Motor neuron (in vitro differentiated cells): ENCODE data around the gene NOD2. TPM values are rescaled to one million over a fixed set of nuclear protein-coding genes. Genes with fewer than 3 reads are reported as not detected.

Experiments
- ATAC-seq, 8 experiments: fragments of 200-7000 bp; cut with Tn5 transposase; replicated peaks in 6 of 8; 2 replicates each; pipeline ENCODE4 v1.8.0; 2021; ENCODE audit warnings: mild to moderate bottlenecking in 8 of 8, moderate library complexity in 8 of 8
- H3K27ac ChIP-seq, 2 donors: fragments of 250-450 bp; sonication (Bioruptor Pico); 2 replicates each; pipeline ENCODE4 v1.9.0; 2021; ENCODE audit warnings: antibody characterized with exemption in 2 of 2, mild to moderate bottlenecking in 2 of 2, moderate library complexity in 1 of 2
- H3K4me1 ChIP-seq, 2 donors: fragments of 250-450 bp; sonication (Bioruptor Pico); replicated peaks in 1 of 2; 2 replicates each; pipeline ENCODE4 v1.6.1; 2021; ENCODE audit warnings: antibody characterized with exemption in 2 of 2, mild to moderate bottlenecking in 2 of 2, moderate library complexity in 1 of 2
- H3K4me3 ChIP-seq, 5 donors: fragments of 250-450 bp; sonication (Bioruptor Pico); 2 replicates each; pipeline ENCODE4 v1.9.0; 2021; ENCODE audit warnings: antibody characterized with exemption in 5 of 5, mild to moderate bottlenecking in 5 of 5, moderate library complexity in 4 of 5
- WGBS, 10 experiments: fragments of 450-650 bp; shearing (Covaris generic); methylation state at CpG; one replicate each; pipeline ENCODE4 v1.0.0; 2022; 5-methylcytosine and 5-hydroxymethylcytosine counted together
- in situ Hi-C, 9 experiments: fragments of 400-800 bp; cut with MboI; loops; one replicate each; pipeline ENCODE4 v1.15.0; 2021; ENCODE audit warnings: low sequenced_read_pairs in 9 of 9, low pct_unique_long_range_greater_than_20kb in 2 of 9; ENCODE audit not compliant: unreplicated experiment in 9 of 9
- total RNA-seq, 8 experiments: library from RNA; unstranded; fragments of 300-600 nt; gene quantifications; 2 replicates each; pipeline versions ENCODE4 v1.2.3 to v1.2.4, GENCODE V29; 2022

Gene NOD2
- total RNA-seq, 8 experiments from 2014 or later, result 0.05 to 0.71 (median 0.25) TPM; not detected in 1

DNA sequence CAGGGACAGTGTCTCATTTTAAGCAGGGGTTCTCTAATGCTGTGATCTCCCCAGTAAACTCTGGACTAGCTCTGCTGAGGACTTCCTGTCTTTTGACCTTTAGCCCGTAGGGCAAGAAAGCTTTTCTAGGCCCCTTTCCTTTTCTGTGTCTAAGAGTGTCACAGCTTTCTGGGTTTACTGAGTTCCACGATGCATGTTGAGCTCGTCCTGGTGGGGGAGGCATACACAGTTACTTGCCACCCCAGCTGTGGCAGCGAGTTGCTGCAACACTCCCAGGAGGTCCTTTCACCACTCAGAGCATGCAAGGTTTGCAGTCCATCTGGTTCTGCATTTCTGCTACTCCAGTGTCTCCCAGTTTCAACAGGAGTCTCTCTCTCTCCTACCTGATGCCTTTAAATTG, 23.7 kb downstream of the NOD2 start:
- in situ Hi-C loops, result no loop called here

DNA sequence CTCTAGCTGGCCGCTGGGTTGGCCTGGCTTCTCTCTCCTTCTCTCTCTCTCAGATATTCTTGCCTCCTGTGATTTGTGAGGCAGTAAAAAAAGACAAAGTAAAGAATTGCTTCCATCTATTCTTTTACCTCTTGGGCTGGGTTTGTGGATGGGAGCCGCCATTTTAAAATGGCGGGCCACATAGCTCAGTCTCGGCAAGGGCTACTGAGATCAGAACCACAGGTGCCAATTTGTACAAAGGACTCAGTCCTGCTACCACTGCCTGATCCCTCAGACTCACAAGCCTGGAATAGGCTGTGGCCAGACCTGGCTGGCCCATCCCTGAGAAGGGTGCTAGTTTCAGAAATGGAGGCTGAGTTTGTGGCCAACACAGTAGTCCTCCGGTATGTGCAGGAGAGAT, 24.1 kb downstream of the NOD2 start:
- Histone ChIP-seq H3K4me1 (peaks cover 0 to 3% of the 10 kb centered on the region in 2 donors), H3K27ac (no peak overlapping the region), H3K4me3 (no peak overlapping the region)
- 70 to 100% (median 94%) methylated on average over 1 to 5 of the region's 5 CpGs; no CpG with 5 or more reads in 4 of the 10 experiments for WGBS, 10 experiments
- in situ Hi-C loops, result no loop called here
- no peak for ATAC-seq

More for the DNA sequence above, 23.7 kb downstream of the NOD2 start:
- ATAC-seq, result no peak
- 13 to 88% (median 77%) methylated on average over 1 to 4 of the region's 4 CpGs; no CpG with 5 or more reads in 4 of the 10 experiments for WGBS, 10 experiments
- H3K4me1 ChIP-seq, result peaks cover 0 to 3% of the 10 kb centered on the region in 2 donors
- H3K27ac ChIP-seq, result no peak overlapping the region
- H3K4me3 ChIP-seq, result no peak overlapping the region

DNA sequence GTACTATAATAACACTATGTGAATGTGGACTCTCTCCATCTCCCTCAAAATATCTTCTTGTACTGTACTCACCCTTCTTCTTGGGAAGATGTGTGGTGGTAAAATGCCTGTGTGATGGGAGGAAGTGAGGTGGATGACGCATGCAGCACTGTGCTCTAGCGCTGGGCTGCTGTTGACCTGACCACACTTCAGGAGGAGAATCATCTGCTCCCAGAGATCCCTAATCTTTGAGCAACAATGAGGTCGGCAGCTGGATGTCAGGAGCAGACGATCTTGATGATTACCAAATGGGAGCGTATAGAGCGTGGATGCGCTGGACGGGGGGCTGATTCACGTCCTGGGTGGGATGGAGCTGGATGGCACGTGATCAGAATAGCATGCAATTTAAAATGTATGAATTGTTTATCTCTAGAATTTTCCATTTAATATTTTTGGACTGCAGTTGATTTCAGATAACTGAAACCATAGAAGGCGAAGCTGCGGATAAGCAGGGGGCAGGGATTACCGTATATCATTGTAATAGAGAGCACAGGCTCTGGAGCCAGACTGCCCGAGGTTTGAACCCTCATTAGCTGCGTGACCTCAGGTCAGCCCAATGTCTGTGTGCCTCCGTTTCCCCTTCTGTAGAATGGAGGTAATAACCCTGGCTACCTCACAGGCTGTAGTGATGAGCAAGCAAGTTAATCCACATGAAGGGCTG, 24.8 kb downstream of the NOD2 start:
- H3K4me3 ChIP-seq, result no peak overlapping the region
- peak in 4 of 8 experiments; percentile 28 to 71 (median 39) for ATAC-seq
- H3K4me1 ChIP-seq, result peaks cover 0 to 3% of the 10 kb centered on the region in 2 donors
- no peak overlapping the region for H3K27ac ChIP-seq
- in situ Hi-C loops, result no loop called here
- WGBS, 10 experiments, result 31 to 100% (median 80%) methylated on average over 1 to 14 of the region's 16 CpGs; no CpG with 5 or more reads in 4 of the 10 experiments

DNA sequence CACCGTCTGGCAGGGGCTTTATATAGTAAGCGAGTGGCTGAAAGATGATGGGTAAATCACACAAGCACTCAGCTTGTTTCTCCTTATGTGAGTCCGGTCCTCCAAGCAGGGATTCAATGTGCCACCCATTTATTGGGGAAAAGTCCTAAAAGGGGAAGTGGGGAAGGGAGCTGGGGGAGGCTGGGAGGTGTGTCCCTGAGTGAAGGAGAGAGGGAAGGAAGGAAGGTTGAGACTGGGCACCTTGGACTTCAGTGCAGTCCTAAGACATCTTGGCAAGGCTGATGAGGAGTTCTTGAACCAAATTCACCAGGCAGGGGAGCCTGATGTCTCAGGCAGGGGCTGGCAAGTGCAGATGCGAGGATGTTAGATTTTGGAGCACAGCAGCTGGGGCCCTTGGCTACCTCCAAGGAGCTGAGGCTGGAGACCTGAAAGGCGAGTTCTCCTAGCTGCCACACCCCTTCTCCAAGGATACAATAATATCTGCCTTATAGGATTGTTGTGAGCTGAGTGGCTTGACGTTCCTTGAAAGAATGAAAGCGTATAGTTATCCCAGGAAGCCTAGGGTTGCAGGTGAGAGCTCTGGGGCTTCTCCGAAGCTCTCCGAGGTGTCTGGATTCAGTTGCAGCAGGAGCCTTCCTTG, 25.5 kb downstream of the NOD2 start:
- no peak for ATAC-seq
- WGBS, 10 experiments, result 0 to 100% (median 50%) methylated on average over 1 to 4 of the region's 9 CpGs; no CpG with 5 or more reads in 5 of the 10 experiments
- Histone ChIP-seq H3K4me1 (peaks cover 0 to 3% of the 10 kb centered on the region in 2 donors), H3K27ac (no peak overlapping the region), H3K4me3 (no peak overlapping the region)
- in situ Hi-C loops, result no loop called here

DNA sequence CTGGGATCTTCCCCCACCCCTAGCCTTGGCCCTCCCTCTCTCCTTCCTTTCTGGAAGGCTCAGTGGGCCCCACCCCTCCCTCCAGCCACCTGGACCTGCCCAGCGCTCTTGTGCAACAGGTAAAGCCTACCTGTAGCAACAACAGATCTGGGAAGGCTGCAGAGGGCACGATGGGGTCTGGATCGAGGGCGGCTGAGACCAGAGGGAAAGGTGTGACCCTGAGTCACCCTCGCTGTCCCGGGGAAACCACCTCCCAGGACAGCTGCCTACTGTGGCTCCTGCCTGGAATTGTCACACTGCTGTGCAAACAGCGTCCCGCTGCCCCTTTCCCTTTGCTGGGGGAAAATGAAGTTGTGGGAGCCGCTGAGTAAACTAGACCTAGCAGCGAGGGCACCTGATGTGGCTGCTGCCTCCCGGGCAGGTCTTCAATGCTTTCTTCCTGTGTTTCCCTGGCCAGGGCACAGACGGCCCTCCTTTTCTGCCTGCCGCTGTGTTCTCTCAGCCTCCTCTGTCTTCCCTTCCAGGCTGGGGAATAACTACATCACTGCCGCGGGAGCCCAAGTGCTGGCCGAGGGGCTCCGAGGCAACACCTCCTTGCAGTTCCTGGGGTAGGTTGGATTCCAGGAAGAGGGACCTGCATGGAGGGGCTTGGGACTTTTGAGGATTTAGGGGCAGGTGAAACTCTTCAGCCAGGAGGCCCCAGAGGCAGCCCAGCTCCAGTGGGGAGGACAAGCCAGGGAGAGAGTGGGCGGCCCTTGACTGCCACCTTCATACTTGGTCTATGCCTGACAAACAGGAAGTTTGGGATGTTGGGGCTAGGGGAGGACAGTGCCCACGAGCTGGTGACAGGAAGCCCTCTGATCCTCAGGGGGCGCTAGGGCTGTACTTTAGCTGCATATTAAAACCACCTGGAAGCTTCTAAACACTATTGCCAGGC, 26.3 kb downstream of the NOD2 start:
- in situ Hi-C loops, result no loop called here
- peaks cover 0 to 3% of the 10 kb centered on the region in 2 donors for H3K4me1 ChIP-seq
- H3K27ac ChIP-seq, result no peak overlapping the region
- WGBS, 10 experiments, result 33 to 100% (median 90%) methylated on average over 1 to 8 of the region's 20 CpGs; no CpG with 5 or more reads in 5 of the 10 experiments
- no peak for ATAC-seq
- no peak overlapping the region for H3K4me3 ChIP-seq

DNA sequence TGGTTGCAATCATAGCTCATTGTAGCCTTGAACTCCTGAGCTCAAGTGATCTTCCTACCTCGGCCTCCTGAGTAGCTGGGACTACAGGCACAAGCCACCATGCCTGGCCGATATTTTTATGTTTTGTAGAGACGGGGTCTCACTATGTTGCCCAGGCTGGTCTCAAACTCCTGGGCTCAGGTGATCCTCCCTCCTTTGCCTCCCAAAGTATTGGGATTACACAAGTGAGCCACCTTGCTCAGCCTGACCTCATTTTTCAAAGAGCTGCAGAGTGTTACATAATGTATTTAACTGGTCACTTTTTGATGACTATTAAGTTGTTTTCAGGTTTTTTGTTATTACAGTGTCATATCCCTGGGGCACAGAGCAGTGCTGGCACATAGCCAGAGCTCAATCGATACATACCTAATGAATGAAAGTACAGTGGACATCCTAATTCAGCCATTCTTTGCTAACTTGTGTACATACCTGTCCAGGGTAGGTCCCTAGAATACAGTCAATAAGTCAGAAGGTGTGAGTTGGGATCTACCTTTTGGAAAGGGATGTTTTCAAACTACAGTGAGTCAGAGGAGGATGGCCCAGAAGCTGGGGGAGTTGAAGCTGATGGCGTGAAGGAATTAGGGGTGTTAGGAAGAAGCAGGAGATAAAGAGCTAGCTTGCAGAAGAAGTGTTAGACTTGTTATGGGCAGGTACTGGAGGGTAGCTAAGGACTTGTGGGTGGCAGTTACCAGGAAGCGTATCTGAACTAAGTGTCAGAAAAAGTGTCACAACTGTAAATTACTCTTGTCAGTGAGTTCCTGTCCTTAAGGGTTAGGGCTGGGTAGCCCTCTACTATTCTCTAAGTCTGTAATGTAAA, 28.4 kb downstream of the NOD2 start:
- Histone ChIP-seq H3K27ac (no peak overlapping the region), H3K4me1 (no peaks in the 10 kb centered on the region), H3K4me3 (no peak overlapping the region)
- ATAC-seq, result no peak
- WGBS, 10 experiments, result 55 to 96% (median 84%) methylated on average over 1 to 6 of the region's 6 CpGs
- in situ Hi-C loops, result no loop called here

DNA sequence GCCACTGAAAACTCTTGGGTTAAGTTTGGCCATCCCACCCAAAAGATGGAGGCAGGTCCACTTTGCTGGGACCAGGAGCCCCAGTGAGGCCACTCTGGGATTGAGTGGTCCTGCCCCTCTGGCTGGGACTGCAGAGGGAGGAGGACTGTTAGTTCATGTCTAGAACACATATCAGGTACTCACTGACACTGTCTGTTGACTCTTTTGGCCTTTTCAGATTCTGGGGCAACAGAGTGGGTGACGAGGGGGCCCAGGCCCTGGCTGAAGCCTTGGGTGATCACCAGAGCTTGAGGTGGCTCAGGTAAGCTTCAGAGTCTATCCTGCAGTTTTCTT, 29.0 kb downstream of the NOD2 start:
- H3K4me3 ChIP-seq, result no peak overlapping the region
- H3K27ac ChIP-seq, result no peak overlapping the region
- no peaks in the 10 kb centered on the region for H3K4me1 ChIP-seq
- in situ Hi-C loops, result no loop called here
- 33 to 71% (median 62%) methylated on average over 1 of the region's 1 CpG; no CpG with 5 or more reads in 6 of the 10 experiments for WGBS, 10 experiments
- ATAC-seq, result no peak

DNA sequence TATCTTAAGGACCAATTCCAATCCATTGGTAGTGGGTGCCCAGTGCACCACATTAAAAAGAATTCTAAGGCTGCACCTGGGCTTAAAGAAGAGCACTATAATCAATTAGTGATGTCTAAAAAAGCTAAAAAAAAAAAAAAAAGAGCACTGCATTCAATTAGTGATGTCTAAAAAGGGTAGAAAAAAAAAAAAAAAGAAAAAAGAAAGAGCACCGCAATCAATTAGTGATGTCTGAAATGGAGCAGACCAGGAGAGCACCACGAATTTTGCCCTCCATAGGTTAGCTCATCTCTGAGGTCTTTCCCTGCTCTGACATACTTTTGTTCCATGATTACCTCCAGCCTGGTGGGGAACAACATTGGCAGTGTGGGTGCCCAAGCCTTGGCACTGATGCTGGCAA, 29.6 kb downstream of the NOD2 start:
- Histone ChIP-seq H3K27ac (no peak overlapping the region), H3K4me3 (no peak overlapping the region), H3K4me1 (no peaks in the 10 kb centered on the region)
- no peak for ATAC-seq
- in situ Hi-C loops, result no loop called here
- 0 to 83% (median 55%) methylated on average over 1 to 2 of the region's 2 CpGs; no CpG with 5 or more reads in 2 of the 10 experiments for WGBS, 10 experiments

DNA sequence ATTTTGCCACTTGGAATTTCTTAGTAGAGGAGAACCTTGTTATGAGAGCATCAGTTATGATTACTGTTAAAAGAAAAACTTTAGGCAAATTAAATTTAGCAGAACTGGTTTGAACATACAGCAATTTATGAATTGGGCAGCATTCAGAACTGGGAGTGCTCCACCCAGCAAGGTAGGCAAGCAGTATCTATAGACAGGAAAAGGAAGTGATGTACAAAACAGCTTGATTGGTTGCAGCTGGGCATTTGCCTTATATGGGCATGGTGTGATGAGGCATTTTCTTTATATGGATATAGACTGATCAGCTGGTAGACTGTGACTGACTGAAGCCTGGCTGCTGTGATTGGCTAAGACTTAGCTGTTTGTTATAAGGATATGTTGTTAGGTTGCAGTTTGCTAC, 30.9 kb downstream of the NOD2 start:
- H3K4me3 ChIP-seq, result no peak overlapping the region
- H3K27ac ChIP-seq, result no peak overlapping the region
- in situ Hi-C loops, result no loop called here
- peak in 2 of 8 experiments; percentile 14 to 63 for ATAC-seq
- no peaks in the 10 kb centered on the region for H3K4me1 ChIP-seq

DNA sequence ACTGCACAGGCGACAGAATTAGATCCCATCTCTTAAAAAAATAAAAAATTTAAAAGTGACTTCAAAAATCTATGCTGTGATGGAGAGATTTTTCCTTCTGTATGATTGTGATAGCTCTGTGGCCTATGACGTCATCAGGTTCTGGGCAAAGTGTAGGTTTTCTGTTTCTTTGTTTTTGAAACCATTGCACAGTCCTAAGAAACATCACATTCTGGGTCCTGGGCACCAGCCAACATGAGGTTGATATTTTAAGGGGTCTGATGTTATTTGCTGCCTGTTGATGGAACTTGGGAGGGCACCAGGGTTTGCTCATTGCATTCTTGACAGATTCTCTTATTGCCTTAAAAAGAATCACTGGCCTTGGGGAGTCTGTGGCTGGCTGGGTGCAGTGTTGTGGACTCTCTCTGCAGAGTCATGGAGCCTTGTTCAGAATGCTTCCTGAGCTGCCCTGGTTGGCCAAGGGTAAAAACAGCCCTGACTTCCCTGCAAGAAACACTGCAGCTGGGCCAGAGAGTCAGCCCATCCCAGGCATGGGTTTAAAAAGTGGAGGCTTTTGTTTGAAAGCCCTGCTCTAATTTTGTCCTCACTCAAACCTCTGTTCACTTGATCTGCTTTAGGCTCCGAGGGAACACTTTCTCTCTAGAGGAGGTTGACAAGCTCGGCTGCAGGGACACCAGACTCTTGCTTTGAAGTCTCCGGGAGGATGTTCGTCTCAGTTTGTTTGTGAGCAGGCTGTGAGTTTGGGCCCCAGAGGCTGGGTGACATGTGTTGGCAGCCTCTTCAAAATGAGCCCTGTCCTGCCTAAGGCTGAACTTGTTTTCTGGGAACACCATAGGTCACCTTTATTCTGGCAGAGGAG, 38.0 kb downstream of the NOD2 start:
- in situ Hi-C loops, result no loop called here
- no peak overlapping the region for H3K4me3 ChIP-seq
- H3K4me1 ChIP-seq, result no peaks in the 10 kb centered on the region
- peak in 1 of 8 experiments; percentile 24 for ATAC-seq
- no peak overlapping the region for H3K27ac ChIP-seq
- 29 to 94% (median 71%) methylated on average over 1 to 4 of the region's 6 CpGs for WGBS, 10 experiments

DNA sequence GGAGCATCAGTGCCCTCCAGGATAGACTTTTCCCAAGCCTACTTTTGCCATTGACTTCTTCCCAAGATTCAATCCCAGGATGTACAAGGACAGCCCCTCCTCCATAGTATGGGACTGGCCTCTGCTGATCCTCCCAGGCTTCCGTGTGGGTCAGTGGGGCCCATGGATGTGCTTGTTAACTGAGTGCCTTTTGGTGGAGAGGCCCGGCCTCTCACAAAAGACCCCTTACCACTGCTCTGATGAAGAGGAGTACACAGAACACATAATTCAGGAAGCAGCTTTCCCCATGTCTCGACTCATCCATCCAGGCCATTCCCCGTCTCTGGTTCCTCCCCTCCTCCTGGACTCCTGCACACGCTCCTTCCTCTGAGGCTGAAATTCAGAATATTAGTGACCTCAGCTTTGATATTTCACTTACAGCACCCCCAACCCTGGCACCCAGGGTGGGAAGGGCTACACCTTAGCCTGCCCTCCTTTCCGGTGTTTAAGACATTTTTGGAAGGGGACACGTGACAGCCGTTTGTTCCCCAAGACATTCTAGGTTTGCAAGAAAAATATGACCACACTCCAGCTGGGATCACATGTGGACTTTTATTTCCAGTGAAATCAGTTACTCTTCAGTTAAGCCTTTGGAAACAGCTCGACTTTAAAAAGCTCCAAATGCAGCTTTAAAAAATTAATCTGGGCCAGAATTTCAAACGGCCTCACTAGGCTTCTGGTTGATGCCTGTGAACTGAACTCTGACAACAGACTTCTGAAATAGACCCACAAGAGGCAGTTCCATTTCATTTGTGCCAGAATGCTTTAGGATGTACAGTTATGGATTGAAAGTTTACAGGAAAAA, 38.8 kb downstream of the NOD2 start:
- 21 to 100% (median 75%) methylated on average over 1 to 10 of the region's 10 CpGs; no CpG with 5 or more reads in 1 of the 10 experiments for WGBS, 10 experiments
- H3K27ac ChIP-seq, result no peak overlapping the region
- in situ Hi-C loops, result no loop called here
- no peaks in the 10 kb centered on the region for H3K4me1 ChIP-seq
- no peak overlapping the region for H3K4me3 ChIP-seq
- no peak for ATAC-seq
